ENCODE results near the gene PAIP2B.
A peak's percentile ranks its signal among the peaks of the same experiment; 100 is the strongest.

Gene PAIP2B, protein sequence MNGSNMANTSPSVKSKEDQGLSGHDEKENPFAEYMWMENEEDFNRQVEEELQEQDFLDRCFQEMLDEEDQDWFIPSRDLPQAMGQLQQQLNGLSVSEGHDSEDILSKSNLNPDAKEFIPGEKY

DNA sequence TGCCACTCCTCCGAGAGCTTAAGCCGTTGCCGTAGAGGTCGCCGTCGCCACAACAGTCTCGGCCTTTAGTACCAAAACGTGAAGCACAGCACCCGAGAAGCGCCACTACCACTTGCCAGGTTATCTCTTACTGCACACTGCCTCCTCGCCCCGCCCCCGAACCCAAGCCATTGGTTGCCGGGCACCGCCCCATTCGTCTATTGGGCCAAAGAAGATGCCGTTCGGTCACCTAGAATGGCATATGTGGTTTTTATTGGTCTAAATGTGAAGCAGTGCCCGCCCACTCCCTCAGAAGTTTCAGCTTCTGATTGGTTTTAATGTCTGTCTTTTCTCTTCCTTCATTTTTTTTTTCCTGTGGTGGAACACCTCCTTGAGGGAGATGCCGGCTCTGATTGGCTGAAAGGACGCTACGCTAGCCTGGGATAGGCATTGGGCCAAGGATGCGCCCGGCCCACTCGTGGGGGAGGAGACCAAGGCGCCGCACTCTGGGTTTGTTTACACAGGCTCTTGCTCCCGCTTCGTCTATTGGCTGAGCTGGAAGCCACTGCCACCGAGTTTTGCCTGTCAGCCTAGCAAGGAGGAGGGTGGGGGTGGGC lies at the start of gene PAIP2B:
PAIP2B (minus strand) TSS at position 139 of the 596 bp plus-strand sequence. CDS start 24,514 bp downstream, outside the sequence.
- no peaks in the 10 kb centered on the region for H3K36me3 ChIP-seq (ENCODE audit: insufficient read depth, low read length)
- H3K4me1 ChIP-seq (ENCODE audit: insufficient read depth, low read length), result 0 out of 2 replicates have a peak, but pooled peaks cover 5% of the 10 kb centered on the region
- H3K9me3 ChIP-seq (ENCODE audit: control insufficient read depth, insufficient read depth, low read length), result no peaks in the 10 kb centered on the region; the same call in 1 of the 2 replicates
- peak within 1 kb of the TSS; percentile 67; the same call in 1 of the 2 replicates for H3K9ac ChIP-seq (ENCODE audit: low read depth, low read length)

DNA sequence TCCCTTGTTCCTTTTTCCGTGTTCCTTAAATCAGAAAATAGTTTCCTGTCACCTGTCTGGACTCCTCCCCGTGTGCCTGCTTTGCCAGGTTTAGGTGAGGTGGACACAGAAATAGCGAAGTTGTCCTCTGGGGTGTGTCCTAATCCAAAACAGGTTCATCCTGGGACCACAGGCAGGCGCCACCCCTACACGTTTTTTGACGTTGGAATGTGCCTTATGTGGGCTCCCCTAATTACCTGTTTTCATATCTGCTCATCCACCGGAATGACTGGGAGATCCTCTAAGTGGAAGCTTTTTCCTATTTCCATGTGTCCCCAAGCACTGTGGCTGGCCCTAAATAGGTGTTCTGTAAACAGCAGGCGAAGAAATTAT lies 49.0 kb upstream of the PAIP2B start:
- no peak overlapping the region; the same call in 1 of the 2 replicates for H3K9ac ChIP-seq (ENCODE audit: low read depth, low read length)
- H3K36me3 ChIP-seq (ENCODE audit: insufficient read depth, low read length), result no peaks in the 10 kb centered on the region
- H3K4me1 ChIP-seq (ENCODE audit: insufficient read depth, low read length), result no peaks in the 10 kb centered on the region; the same call in 1 of the 2 replicates
- no peaks in the 10 kb centered on the region for H3K9me3 ChIP-seq (ENCODE audit: control insufficient read depth, insufficient read depth, low read length)

DNA sequence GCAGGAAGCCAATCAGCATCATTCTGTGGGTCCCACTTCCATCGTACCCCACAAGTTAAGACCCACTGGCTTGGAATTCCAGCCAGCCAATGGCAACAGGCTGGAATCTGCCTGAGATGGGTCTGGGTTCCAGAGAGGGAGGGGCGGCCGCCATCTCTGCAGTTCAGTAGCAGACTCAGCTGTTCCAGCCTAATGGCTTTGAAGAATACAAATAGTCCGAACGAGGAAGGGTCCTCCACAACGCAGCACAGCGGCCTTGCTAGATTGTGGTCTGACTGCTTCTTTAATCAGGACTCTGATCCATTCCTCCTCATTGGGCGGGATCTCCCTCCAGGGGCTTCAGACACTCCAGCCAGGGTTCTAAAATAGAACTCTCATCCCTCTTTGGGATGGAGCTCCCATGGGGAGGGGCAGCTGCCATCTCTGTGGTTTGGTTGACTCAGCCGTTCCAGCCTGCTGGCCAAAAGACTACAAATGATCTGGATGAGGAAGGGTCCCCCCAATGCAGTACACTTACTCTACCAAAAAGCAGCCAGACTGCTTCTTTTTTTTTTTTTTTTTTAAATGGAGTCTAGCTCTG lies 42.7 kb upstream of the PAIP2B start:
- Histone ChIP-seq H3K9me3 (ENCODE audit: control insufficient read depth, insufficient read depth, low read length) (no peaks in the 10 kb centered on the region; the same call in 1 of the 2 replicates), H3K4me1 (ENCODE audit: insufficient read depth, low read length) (no peaks in the 10 kb centered on the region), H3K36me3 (ENCODE audit: insufficient read depth, low read length) (no peaks in the 10 kb centered on the region), H3K9ac (ENCODE audit: low read depth, low read length) (no peak overlapping the region)

DNA sequence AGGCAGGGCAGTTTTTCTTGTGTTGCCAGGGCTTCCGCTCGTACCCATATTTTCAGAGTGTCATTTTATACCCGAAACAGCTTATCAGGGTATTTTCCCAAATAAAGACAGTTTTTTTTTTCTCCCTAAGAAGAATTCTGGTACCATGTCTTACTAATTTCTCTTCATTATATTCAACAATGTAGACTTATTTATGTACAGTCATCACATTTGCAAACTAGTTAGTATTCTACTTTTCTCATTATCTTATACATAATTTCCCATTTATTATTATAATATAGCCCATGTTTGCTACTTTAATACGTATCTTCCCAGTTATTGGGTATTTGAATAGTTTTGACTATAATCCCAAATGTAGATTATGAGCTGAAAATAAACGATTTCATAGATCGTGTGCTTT lies 36.5 kb upstream of the PAIP2B start:
- H3K4me1 ChIP-seq (ENCODE audit: insufficient read depth, low read length), result no peaks in the 10 kb centered on the region
- no peaks in the 10 kb centered on the region for H3K36me3 ChIP-seq (ENCODE audit: insufficient read depth, low read length)
- H3K9me3 ChIP-seq (ENCODE audit: control insufficient read depth, insufficient read depth, low read length), result no peaks in the 10 kb centered on the region
- no peak overlapping the region for H3K9ac ChIP-seq (ENCODE audit: low read depth, low read length)

DNA sequence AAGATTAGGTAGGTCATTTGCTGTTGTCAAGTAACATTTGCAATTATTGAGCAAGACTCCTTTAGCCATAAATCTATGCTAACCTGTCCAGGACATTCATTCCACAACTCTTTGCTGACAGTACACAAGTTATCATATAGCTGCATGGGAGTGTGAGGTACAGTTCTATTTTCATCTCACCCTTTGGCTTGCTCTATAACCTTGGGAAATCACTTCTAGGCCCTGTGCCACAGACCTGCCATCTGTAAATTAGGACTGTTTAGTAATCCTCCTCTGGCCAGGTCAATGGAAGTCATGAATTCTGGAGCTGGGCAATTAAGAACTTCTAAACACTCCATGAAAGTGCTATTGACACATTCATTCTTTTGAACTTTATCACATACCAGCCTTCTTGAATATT lies 34.6 kb upstream of the PAIP2B start:
- H3K9ac ChIP-seq (ENCODE audit: low read depth, low read length), result no peak overlapping the region
- peaks cover 4% of the 10 kb centered on the region for H3K4me1 ChIP-seq (ENCODE audit: insufficient read depth, low read length)

DNA sequence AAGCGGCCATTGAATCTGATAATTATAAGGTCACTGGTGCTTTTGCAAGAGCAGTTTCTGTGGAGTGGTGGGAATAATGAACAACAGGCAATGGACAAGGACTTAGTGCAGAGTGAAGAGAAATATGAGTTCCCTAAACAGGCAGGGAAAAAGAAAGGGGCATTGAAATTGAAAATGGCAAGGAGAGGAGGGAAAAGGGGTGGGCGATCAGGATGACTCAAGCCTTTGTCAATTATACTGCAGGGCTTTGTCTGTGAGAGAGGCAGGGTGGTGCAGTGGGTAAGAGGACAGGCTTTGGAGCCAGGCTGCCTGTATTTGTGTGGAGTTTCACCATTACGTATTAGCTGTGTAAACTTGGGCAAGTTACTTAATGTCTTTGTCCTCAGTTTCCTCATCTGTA lies 29.5 kb upstream of the PAIP2B start:
- Histone ChIP-seq H3K36me3 (ENCODE audit: insufficient read depth, low read length) (no peaks in the 10 kb centered on the region), H3K9ac (ENCODE audit: low read depth, low read length) (no peak overlapping the region), H3K4me1 (ENCODE audit: insufficient read depth, low read length) (peaks cover 8% of the 10 kb centered on the region), H3K9me3 (ENCODE audit: control insufficient read depth, insufficient read depth, low read length) (no peaks in the 10 kb centered on the region)

More for the DNA sequence above, 34.6 kb upstream of the PAIP2B start:
- Histone ChIP-seq H3K36me3 (ENCODE audit: insufficient read depth, low read length) (no peaks in the 10 kb centered on the region), H3K9me3 (ENCODE audit: control insufficient read depth, insufficient read depth, low read length) (no peaks in the 10 kb centered on the region)

DNA sequence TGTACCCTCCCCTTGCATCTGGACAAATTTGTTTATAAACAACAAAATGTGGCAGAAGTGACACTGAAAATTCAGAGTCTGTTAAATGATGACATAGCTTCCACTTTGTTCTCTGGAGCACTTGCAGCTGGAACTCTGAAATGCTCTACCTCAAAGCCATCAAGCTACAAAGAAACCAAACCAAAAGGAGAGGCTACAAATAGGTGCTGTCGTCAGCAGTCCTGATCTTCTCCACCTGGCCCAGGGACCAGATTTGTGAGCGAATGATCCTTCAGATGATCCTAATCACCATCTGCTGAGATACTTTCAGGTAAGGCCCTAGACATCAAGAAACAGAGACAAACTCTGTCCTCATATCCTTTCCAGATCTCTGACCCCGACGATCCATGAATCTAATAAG lies 27.9 kb upstream of the PAIP2B start:
- Histone ChIP-seq H3K4me1 (ENCODE audit: insufficient read depth, low read length) (peaks cover 8% of the 10 kb centered on the region), H3K9me3 (ENCODE audit: control insufficient read depth, insufficient read depth, low read length) (no peaks in the 10 kb centered on the region), H3K9ac (ENCODE audit: low read depth, low read length) (no peak overlapping the region), H3K36me3 (ENCODE audit: insufficient read depth, low read length) (no peaks in the 10 kb centered on the region)

DNA sequence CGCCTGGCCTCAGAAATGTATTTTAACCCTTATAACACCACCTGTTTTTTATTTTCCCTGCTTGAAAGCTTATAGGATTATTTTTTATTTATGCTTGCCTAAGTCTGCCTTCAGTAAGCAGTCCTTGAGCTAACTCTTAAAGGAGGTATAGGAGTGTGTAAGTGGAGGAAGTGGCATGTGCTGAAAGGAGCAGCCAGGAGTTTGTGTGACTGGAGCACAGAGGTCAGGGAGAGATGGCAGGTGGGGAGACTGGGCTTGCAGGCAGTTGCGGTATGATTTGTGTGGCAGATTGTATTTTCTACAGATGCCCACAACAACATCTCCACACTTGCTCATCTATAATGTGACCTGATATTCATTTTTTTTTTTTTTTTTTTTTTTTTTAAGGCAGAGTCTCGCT lies 27.2 kb upstream of the PAIP2B start:
- no peaks in the 10 kb centered on the region for H3K9me3 ChIP-seq (ENCODE audit: control insufficient read depth, insufficient read depth, low read length)
- H3K4me1 ChIP-seq (ENCODE audit: insufficient read depth, low read length), result peaks cover 8% of the 10 kb centered on the region
- H3K36me3 ChIP-seq (ENCODE audit: insufficient read depth, low read length), result no peaks in the 10 kb centered on the region
- no peak overlapping the region for H3K9ac ChIP-seq (ENCODE audit: low read depth, low read length)

DNA sequence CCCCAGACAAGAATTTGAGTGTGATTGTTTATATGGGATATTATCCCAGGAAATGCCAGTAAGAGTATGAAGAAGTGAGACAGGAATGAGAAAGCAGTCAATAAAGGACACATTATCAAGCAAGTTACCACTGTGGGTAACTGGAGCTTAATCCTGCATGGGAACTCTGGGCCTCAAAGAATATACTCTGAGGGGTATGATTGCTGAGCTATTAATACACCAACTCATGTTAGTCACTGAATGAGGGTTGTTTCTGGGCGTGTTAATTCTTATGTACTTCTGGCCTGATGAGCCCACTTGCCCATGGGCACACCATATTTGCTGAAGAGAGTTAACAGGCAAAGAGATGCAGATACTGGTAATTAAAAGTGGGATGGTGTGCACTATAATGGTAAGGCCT lies 26.6 kb upstream of the PAIP2B start:
- no peak overlapping the region for H3K9ac ChIP-seq (ENCODE audit: low read depth, low read length)
- no peaks in the 10 kb centered on the region for H3K36me3 ChIP-seq (ENCODE audit: insufficient read depth, low read length)
- no peaks in the 10 kb centered on the region for H3K9me3 ChIP-seq (ENCODE audit: control insufficient read depth, insufficient read depth, low read length)
- H3K4me1 ChIP-seq (ENCODE audit: insufficient read depth, low read length), result peaks cover 8% of the 10 kb centered on the region

DNA sequence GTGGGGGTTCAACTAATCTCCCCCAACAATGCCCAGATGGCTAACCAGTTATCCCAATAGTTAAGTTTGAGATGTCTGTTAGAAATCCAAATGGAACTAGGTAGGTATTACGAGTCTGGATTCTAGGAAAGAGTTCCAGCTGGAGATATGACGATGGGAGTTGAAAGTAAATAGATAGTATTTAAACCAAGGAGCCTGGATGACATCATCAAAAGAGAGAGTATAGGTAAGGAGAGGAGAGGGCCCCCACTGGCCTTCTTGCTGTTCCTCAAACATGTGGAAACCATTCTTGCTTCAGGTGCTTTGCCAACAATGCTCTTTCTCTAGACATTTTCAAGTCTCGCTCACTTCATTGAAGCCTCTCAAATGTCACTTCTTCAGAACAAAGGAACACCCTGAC lies 26.0 kb upstream of the PAIP2B start:
- Histone ChIP-seq H3K36me3 (ENCODE audit: insufficient read depth, low read length) (no peaks in the 10 kb centered on the region), H3K9me3 (ENCODE audit: control insufficient read depth, insufficient read depth, low read length) (no peaks in the 10 kb centered on the region), H3K4me1 (ENCODE audit: insufficient read depth, low read length) (peaks cover 8% of the 10 kb centered on the region), H3K9ac (ENCODE audit: low read depth, low read length) (no peak overlapping the region)

DNA sequence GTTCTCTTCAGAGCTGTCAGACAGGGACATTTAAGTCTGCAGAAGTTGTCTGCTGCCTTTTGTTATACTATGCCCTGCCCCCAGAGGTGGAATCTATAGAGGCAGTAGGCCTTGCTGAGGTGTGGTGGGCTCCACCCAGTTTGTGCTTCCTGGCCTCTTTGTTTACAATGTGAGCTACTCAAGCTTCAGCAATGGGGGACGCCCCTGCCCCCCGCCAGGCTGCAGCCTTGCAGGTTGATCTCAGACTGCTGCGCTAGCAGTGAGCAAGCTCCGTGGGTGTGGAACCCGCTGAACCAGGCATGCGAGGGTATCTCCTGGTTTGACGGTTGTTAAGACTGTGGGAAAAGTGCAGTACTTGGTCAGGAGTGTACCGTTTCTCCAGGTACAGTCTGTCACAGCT lies 24.0 kb upstream of the PAIP2B start:
- no peaks in the 10 kb centered on the region for H3K9me3 ChIP-seq (ENCODE audit: control insufficient read depth, insufficient read depth, low read length)
- no peaks in the 10 kb centered on the region for H3K36me3 ChIP-seq (ENCODE audit: insufficient read depth, low read length)
- no peak overlapping the region for H3K9ac ChIP-seq (ENCODE audit: low read depth, low read length)
- H3K4me1 ChIP-seq (ENCODE audit: insufficient read depth, low read length), result no peaks in the 10 kb centered on the region

DNA sequence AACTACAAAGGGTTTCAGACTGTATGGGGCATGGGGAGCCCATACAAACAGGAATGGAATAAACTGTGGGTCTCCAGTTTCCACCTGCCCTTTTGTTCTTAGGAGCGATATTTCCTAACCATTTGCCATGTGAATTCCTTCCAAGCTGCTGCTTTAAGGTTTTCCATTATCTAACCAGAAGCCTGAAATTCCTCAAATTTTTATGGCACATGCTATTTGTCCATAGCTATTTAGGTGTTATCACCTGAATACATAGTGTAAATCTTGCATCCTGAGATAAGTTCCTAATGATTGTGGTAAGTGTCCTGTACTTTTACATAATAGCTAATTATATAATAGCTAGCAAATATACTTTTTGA lies 17.4 kb upstream of the PAIP2B start:
- no peaks in the 10 kb centered on the region for H3K9me3 ChIP-seq (ENCODE audit: control insufficient read depth, insufficient read depth, low read length)
- no peak overlapping the region for H3K9ac ChIP-seq (ENCODE audit: low read depth, low read length)
- H3K36me3 ChIP-seq (ENCODE audit: insufficient read depth, low read length), result no peaks in the 10 kb centered on the region

DNA sequence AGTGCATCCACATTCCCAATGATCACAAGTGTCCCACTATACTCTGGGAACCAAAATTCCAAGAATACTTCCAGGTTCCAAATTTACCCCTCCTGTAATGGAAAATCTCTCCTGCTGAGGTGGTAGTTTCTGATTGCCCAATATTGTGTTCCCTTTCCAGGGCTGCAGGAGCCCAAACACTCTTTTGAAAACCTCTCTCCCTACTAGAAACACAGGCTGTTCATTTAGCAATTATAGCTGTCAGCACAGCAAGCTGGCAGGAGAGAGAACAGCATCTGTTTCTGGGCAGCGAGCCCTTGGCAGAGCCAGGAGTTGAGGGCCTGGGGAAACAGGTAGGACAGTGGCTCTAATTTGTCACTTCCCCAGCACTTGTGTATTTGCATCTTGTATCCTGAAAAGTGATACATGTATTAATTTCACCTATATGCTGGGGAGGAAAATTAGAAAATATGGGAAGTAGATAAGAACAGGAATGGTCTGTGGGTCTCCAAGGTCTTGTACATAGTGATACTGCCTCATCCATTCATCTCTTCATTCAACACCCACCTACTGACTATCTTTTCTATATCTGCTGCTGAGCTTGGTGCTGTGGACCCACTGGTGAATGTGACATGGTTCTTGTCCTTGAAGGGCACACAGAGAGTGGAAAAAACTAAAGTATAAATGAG lies 16.9 kb upstream of the PAIP2B start:
- Histone ChIP-seq H3K36me3 (ENCODE audit: insufficient read depth, low read length) (no peaks in the 10 kb centered on the region), H3K9me3 (ENCODE audit: control insufficient read depth, insufficient read depth, low read length) (no peaks in the 10 kb centered on the region), H3K9ac (ENCODE audit: low read depth, low read length) (no peak overlapping the region), H3K4me1 (ENCODE audit: insufficient read depth, low read length) (0 out of 2 replicates have a peak, but pooled peaks cover 3% of the 10 kb centered on the region)

More for the DNA sequence above, 17.4 kb upstream of the PAIP2B start:
- 0 out of 2 replicates have a peak, but pooled peaks cover 3% of the 10 kb centered on the region for H3K4me1 ChIP-seq (ENCODE audit: insufficient read depth, low read length)

DNA sequence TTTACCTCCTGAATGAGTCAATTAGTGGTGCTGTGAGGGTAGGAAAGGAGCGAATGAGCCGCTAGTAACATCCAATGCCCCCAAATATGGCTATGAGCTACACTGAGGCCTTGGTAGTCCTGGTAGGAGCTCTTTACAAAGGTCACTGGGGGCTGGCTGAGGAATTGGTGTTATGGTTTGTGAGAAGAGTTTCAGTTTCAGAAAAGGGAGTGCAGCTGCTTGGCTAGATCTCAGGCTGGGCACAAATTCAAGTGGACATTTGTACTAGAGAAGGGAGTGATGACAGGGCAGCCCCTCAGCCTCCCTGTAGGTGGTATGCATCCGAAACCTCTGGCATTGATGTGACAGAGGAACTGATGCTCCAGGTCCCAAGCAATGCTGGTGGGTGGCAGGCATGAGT lies 13.9 kb upstream of the PAIP2B start:
- Histone ChIP-seq H3K36me3 (ENCODE audit: insufficient read depth, low read length) (no peaks in the 10 kb centered on the region), H3K9ac (ENCODE audit: low read depth, low read length) (no peak overlapping the region), H3K9me3 (ENCODE audit: control insufficient read depth, insufficient read depth, low read length) (no peaks in the 10 kb centered on the region), H3K4me1 (ENCODE audit: insufficient read depth, low read length) (peaks cover 10% of the 10 kb centered on the region; the same call in 1 of the 2 replicates)

DNA sequence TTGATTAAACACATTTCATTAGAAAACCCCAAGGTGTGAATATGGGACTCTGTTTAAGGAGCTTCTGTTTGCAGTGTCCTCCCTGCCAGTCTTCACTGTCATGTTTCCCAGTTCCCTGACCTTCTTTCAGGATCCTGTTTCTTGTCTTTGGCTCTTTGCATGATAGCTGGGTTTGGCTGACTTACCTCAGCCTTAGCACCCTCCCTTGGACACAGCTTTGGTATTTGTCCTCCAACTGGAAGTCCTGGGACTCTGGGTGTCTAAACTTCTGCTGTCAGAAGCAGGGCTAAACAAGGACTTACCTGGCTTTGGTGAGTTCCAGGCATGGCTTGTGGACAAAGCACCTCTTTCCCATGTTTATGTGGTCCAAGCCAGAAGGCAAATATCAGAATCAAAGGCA lies 11.2 kb upstream of the PAIP2B start:
- Histone ChIP-seq H3K36me3 (ENCODE audit: insufficient read depth, low read length) (no peaks in the 10 kb centered on the region), H3K4me1 (ENCODE audit: insufficient read depth, low read length) (peaks cover 8% of the 10 kb centered on the region; the same call in 1 of the 2 replicates), H3K9ac (ENCODE audit: low read depth, low read length) (no peak overlapping the region), H3K9me3 (ENCODE audit: control insufficient read depth, insufficient read depth, low read length) (peaks cover 7% of the 10 kb centered on the region)
